ENCODE results near the gene TSKS.

The TSKS gene

GRCh38 chr19:49798574-49798973 is 35.5 kb upstream of the TSKS start:
- in situ Hi-C loops (cut with MboI; ENCODE audit: low sequenced_read_pairs), result no loop called here

GRCh38 chr19:49795615-49796014 is 32.5 kb upstream of the TSKS start:
- in situ Hi-C loops (cut with MboI; ENCODE audit: low sequenced_read_pairs), result no loop called here

GRCh38 chr19:49793561-49793840 is 30.4 kb upstream of the TSKS start:
- in situ Hi-C loops (cut with MboI; ENCODE audit: low sequenced_read_pairs), result no loop called here

- in situ Hi-C loops (cut with MboI; ENCODE audit: low sequenced_read_pairs), result no loop called here
Observed at GRCh38 chr19:49792829-49793560, 29.9 kb upstream of the TSKS start.

- in situ Hi-C loops (cut with MboI; ENCODE audit: low sequenced_read_pairs), result no loop called here
Observed at GRCh38 chr19:49791776-49792445, 28.8 kb upstream of the TSKS start.

- in situ Hi-C loops (cut with MboI; ENCODE audit: low sequenced_read_pairs), result no loop called here
Observed at GRCh38 chr19:49790866-49791265, 27.8 kb upstream of the TSKS start.

- in situ Hi-C loops (cut with MboI; ENCODE audit: low sequenced_read_pairs), result no loop called here
Observed at GRCh38 chr19:49788857-49789256, 25.8 kb upstream of the TSKS start.

- in situ Hi-C loops (cut with MboI; ENCODE audit: low sequenced_read_pairs), result no loop called here
Observed at GRCh38 chr19:49787746-49788145, 24.6 kb upstream of the TSKS start.

GRCh38 chr19:49786376-49786820 is 23.3 kb upstream of the TSKS start:
- in situ Hi-C loops (cut with MboI; ENCODE audit: low sequenced_read_pairs), result no loop called here

GRCh38 chr19:49782515-49782914 is 19.4 kb upstream of the TSKS start:
- in situ Hi-C loops (cut with MboI; ENCODE audit: low sequenced_read_pairs), result no loop called here

GRCh38 chr19:49781394-49781793 is 18.3 kb upstream of the TSKS start:
- in situ Hi-C loops (cut with MboI; ENCODE audit: low sequenced_read_pairs), result no loop called here

GRCh38 chr19:49780861-49781260 is 17.8 kb upstream of the TSKS start:
- in situ Hi-C loops (cut with MboI; ENCODE audit: low sequenced_read_pairs), result no loop called here

- in situ Hi-C loops (cut with MboI; ENCODE audit: low sequenced_read_pairs), result no loop called here
Observed at GRCh38 chr19:49779731-49780555, 16.8 kb upstream of the TSKS start.

- in situ Hi-C loops (cut with MboI; ENCODE audit: low sequenced_read_pairs), result no loop called here
Observed at GRCh38 chr19:49776371-49776764, 13.3 kb upstream of the TSKS start.

- in situ Hi-C loops (cut with MboI; ENCODE audit: low sequenced_read_pairs), result no loop called here
Observed at GRCh38 chr19:49775742-49776370, 12.8 kb upstream of the TSKS start.

GRCh38 chr19:49774969-49775368 is 11.9 kb upstream of the TSKS start:
- in situ Hi-C loops (cut with MboI; ENCODE audit: low sequenced_read_pairs), result no loop called here

- in situ Hi-C loops (cut with MboI; ENCODE audit: low sequenced_read_pairs), result no loop called here
Observed at GRCh38 chr19:49773663-49774350, 10.7 kb upstream of the TSKS start.

- in situ Hi-C loops (cut with MboI; ENCODE audit: low sequenced_read_pairs), result no loop called here
Observed at GRCh38 chr19:49772850-49773432, 9.8 kb upstream of the TSKS start.

GRCh38 chr19:49771674-49772139 is 8.6 kb upstream of the TSKS start:
- in situ Hi-C loops (cut with MboI; ENCODE audit: low sequenced_read_pairs), result no loop called here

GRCh38 chr19:49770529-49770928 is 7.4 kb upstream of the TSKS start:
- in situ Hi-C loops (cut with MboI; ENCODE audit: low sequenced_read_pairs), result no loop called here

All from hTERT RPE-1 (cell line).